AG09309 (cell line): Measurements from ENCODE around the gene SLC4A1AP.

Source experiments
- DNase-seq: peaks from one replicate; pipeline ENCODE4 v3.0.0-alpha.2; 2010; ENCODE audit warnings: low read depth
- H3K4me3 ChIP-seq: 2 replicates; pipeline ENCODE4 v1.5.1; 2011; ENCODE audit warnings: mild to moderate bottlenecking, low read depth, low read length, moderate library complexity; ENCODE audit not compliant: control insufficient read depth
- TF ChIP-seq, protein P1 (sequence below): IDR thresholded peaks from 2 replicates; pipeline ENCODE4 v1.5.1; 2011; ENCODE audit warnings: mild to moderate bottlenecking, low read depth, low read length, inconsistent platforms; ENCODE audit not compliant: insufficient read depth, control insufficient read depth; ENCODE audit errors: missing control alignments

Gene SLC4A1AP

DNA sequence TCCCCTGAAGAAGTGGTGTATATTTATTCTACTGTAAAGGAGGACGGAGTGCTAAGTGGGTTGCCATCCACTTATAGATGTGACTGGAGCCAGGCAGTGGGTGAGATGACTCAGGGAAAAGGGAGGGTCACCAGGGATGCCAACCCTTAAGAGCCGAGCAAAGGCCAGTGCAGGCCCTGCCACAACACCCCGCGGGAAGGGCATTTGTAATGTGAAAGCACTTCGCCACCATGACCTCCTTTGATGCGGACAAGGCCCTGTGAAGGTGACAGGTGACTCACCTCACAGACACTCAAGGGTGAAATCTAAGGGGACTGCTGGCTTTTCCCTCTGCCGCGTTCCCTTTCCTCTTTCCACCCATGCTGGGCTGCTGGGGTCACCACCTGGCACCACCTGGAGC is 57.6 kb downstream of the SLC4A1AP start:
- H3K4me3 ChIP-seq: no peak overlapping the region
- TF ChIP-seq, protein P1, sequence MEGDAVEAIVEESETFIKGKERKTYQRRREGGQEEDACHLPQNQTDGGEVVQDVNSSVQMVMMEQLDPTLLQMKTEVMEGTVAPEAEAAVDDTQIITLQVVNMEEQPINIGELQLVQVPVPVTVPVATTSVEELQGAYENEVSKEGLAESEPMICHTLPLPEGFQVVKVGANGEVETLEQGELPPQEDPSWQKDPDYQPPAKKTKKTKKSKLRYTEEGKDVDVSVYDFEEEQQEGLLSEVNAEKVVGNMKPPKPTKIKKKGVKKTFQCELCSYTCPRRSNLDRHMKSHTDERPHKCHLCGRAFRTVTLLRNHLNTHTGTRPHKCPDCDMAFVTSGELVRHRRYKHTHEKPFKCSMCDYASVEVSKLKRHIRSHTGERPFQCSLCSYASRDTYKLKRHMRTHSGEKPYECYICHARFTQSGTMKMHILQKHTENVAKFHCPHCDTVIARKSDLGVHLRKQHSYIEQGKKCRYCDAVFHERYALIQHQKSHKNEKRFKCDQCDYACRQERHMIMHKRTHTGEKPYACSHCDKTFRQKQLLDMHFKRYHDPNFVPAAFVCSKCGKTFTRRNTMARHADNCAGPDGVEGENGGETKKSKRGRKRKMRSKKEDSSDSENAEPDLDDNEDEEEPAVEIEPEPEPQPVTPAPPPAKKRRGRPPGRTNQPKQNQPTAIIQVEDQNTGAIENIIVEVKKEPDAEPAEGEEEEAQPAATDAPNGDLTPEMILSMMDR: no peak
- DNase-seq: no peak

GRCh38 chr2:27721884-27722485 is 58.3 kb downstream of the SLC4A1AP start:
- no peak overlapping the region for H3K4me3 ChIP-seq
- DNase-seq: no peak
- TF ChIP-seq, protein P1: no peak

DNA sequence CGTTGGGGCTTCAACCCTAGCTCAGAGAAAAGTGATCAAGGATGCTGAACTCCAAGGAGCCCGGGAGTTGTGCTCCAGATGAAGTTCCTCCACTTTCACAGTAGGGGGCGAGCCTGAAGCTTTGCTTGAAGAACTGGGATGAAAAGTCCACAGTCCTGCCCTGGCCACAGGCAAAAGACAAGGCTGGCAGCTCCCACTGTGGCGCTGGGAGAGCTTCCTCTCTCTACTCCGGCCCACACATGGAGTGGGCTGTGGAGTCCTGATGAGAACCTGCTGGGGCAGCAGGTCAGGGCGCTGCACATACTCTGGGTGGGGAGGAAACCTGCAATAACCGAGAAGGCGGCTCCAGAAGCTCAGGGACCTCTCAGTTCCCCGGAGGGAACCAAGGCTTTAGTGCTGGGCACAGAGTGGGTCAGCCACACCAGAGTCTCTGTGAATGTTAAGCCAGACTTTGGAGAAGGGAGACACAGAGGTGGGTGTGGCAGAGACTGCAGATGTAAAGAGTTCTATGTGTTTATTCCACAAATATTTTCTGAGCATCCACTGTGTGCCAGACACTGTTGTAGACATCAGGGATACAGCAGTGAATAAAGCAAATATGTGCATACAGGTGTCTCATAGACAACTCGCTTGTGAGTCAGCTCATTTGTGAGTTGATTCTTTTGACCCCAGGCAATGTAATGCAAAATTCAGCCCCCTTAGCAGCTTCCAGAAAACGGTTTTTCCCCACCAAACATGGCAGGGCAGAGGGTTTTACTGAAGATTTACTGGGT is 59.9 kb downstream of the SLC4A1AP start:
- TF ChIP-seq, protein P1: peak; percentile 89
- DNase-seq: no peak
- H3K4me3 ChIP-seq: no peak overlapping the region

DNA sequence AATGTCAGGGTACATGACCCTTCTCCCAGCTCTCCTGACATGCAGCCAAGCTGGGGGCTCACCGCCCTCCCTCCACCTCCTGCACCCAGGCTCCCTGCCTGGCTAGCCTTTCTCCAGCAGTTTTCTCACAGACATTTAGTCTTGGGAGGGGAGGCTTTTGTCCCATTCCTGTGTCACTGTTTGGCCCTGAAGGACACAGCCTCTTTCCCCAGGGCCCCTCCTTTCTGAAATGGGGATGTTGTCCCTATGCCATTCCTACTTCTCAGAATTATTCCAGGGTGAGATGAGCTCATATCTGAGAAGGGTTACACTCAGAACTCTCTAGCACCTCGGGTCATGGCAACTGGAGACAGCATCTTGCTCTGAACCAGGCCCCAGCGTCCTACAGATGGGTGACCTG is 60.5 kb downstream of the SLC4A1AP start:
- TF ChIP-seq, protein P1: no peak

GRCh38 chr2:27724905-27725701 is 61.4 kb downstream of the SLC4A1AP start:
- TF ChIP-seq, protein P1: no peak
- DNase-seq: no peak
- H3K4me3 ChIP-seq: no peak overlapping the region

More for the DNA sequence above, 60.5 kb downstream of the SLC4A1AP start:
- H3K4me3 ChIP-seq: no peak overlapping the region
- no peak for DNase-seq

- TF ChIP-seq, protein P1: no peak
- no peak overlapping the region for H3K4me3 ChIP-seq
- no peak for DNase-seq
These were observed 63.6 kb downstream of the SLC4A1AP start for GRCh38 chr2:27727257-27727656.
